Kidney epithelial cell (primary cell): ENCODE data around the gene CHST9. TPM values are rescaled to one million over a fixed set of nuclear protein-coding genes. Genes with fewer than 3 reads are reported as not detected.

Experiments used
- DNase-seq: peaks from one replicate; pipeline ENCODE4 v3.0.0-alpha.2; 2010; ENCODE audit warnings: low read depth
- H3K27me3 ChIP-seq: 2 replicates; pipeline ENCODE4 v1.6.0; 2011; ENCODE audit warnings: low read length; ENCODE audit not compliant: control insufficient read depth, insufficient read depth
- H3K36me3 ChIP-seq: 2 replicates; pipeline ENCODE4 v1.5.1; 2011; ENCODE audit warnings: low read length; ENCODE audit not compliant: control insufficient read depth, insufficient read depth
- H3K4me3 ChIP-seq: 2 replicates; pipeline ENCODE4 v1.5.1; 2011; ENCODE audit warnings: low read depth, mild to moderate bottlenecking, control low read depth, low read length
- total RNA-seq: library from RNA; depleted of rRNA; stranded (reverse); fragments of >200 nt; gene quantifications from 2 replicates; pipeline ENCODE4 v1.2.3, GENCODE V29; 2015
- TF ChIP-seq, protein P1 (sequence below): IDR thresholded peaks from 2 replicates; pipeline ENCODE4 v1.5.1; 2011; ENCODE audit warnings: mild to moderate bottlenecking, moderate library complexity, low read length, control low read depth, inconsistent platforms; ENCODE audit not compliant: insufficient read depth, poor library complexity, severe bottlenecking

Gene CHST9
- total RNA-seq, 1 donor from 2014 or later, result 0.08 TPM

DNA sequence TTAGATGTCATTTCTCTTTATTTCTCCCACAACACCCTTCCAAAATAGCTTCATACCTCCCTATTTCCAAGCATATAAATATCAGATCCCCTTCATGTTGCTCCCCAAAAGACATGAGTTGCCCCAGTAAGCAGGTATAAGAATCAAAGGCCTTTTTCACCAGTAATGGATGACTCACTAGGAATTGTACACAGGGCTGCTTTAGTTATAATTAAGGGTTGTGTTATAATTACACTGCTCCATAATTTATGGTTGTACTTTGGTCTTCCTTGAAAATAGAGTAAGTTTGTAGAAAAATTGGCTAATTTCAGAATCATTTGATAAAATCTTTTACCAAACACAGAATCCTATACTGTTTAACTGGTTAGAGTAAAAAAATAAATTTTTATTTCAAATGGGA lies 310.8 kb downstream of the CHST9 start:
- no peak for DNase-seq
- no peaks in the 10 kb centered on the region for H3K27me3 ChIP-seq
- no peak overlapping the region for H3K4me3 ChIP-seq
- no peaks in the 10 kb centered on the region for H3K36me3 ChIP-seq
- TF ChIP-seq, protein P1, sequence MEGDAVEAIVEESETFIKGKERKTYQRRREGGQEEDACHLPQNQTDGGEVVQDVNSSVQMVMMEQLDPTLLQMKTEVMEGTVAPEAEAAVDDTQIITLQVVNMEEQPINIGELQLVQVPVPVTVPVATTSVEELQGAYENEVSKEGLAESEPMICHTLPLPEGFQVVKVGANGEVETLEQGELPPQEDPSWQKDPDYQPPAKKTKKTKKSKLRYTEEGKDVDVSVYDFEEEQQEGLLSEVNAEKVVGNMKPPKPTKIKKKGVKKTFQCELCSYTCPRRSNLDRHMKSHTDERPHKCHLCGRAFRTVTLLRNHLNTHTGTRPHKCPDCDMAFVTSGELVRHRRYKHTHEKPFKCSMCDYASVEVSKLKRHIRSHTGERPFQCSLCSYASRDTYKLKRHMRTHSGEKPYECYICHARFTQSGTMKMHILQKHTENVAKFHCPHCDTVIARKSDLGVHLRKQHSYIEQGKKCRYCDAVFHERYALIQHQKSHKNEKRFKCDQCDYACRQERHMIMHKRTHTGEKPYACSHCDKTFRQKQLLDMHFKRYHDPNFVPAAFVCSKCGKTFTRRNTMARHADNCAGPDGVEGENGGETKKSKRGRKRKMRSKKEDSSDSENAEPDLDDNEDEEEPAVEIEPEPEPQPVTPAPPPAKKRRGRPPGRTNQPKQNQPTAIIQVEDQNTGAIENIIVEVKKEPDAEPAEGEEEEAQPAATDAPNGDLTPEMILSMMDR, result no peak

GRCh38 chr18:26869640-26870039 lies 315.5 kb downstream of the CHST9 start:
- no peak for DNase-seq
- no peaks in the 10 kb centered on the region for H3K36me3 ChIP-seq
- H3K4me3 ChIP-seq, result no peak overlapping the region
- H3K27me3 ChIP-seq, result peaks cover 5% of the 10 kb centered on the region
- TF ChIP-seq, protein P1, result no peak

GRCh38 chr18:26868968-26869586 lies 316.0 kb downstream of the CHST9 start:
- peaks cover 8% of the 10 kb centered on the region for H3K27me3 ChIP-seq
- TF ChIP-seq, protein P1, result no peak
- DNase-seq, result no peak
- no peak overlapping the region for H3K4me3 ChIP-seq
- H3K36me3 ChIP-seq, result no peaks in the 10 kb centered on the region

DNA sequence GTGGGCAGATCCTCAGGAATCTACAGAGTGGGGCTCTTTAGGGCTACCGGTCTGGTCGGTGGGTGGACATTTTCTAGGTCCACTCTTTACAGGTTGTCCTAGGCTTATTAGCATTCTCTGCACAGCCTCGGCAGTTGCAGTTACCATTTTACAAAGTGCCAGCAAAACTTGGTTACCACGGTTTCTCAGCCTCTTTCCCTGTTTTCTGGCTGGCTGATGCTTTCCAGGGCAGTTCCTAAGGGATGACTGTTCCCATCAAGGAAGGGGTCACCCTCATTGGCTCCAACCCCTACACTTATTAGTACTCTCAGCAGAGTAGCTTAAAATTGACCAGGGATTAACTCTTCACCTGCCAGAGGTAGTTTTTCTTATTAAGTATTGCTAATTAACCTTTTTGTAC lies 317.6 kb downstream of the CHST9 start:
- TF ChIP-seq, protein P1, result no peak
- H3K4me3 ChIP-seq, result no peak overlapping the region
- no peak for DNase-seq
- no peaks in the 10 kb centered on the region for H3K36me3 ChIP-seq
- peaks cover 13% of the 10 kb centered on the region for H3K27me3 ChIP-seq

DNA sequence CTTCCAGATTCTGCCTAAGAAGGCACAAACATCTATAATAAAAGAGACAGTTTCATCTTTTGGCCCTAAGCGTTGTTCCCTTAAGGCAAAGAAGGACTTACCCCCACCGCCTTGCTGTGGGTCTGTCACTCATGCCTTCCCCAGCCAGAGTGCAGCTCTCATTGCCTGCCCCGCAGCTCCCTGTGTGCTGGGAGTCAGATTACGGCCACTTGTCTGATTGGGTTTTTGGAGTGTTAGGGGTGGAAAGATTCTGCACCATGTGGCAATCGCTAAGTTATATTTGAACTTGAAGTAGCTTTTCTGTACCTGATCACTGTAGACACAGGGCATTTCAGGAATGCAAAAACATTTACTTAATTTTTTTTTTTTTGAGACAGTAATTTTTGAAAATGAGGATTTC lies 319.6 kb downstream of the CHST9 start, which contains the start of gene AQP4:
TSS of gene AQP4 (minus strand) at position 151 of the 400 bp plus-strand sequence. CDS start at position 133, 18 bp downstream.
- Histone ChIP-seq H3K27me3 (peaks cover 13% of the 10 kb centered on the region), H3K36me3 (no peaks in the 10 kb centered on the region), H3K4me3 (no peak within 1 kb of the TSS)
- DNase-seq, result no peak
- TF ChIP-seq, protein P1, result no peak

DNA sequence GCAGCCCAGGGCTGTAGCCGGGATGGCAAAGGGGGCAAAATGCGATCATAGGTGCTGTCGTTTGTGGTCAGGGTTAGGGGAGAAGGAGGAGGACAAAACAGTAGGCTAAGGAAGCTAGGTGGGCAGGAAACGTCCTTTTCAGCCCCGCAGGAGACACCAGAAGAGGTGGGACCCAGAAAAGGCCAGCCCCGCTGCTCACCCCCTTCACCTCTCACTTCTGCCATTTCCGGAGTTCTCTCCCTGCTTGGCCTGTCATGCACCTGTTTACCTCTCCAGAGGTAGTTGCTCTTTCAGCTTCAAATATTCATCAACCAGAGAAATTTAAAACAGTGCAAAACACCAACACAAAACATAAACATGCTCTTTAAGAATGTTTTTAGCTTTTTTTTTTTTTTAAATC lies 320.4 kb downstream of the CHST9 start:
- peaks cover 13% of the 10 kb centered on the region for H3K27me3 ChIP-seq

More for the DNA sequence above, 320.4 kb downstream of the CHST9 start:
- H3K4me3 ChIP-seq, result no peak overlapping the region
- DNase-seq, result no peak
- TF ChIP-seq, protein P1, result no peak
- no peaks in the 10 kb centered on the region for H3K36me3 ChIP-seq
